HG03442 (cell line): ENCODE measurements around the gene VAMP7.
"Not testable (repeated sequence)": the region's sequence is repeated elsewhere in the genome, so short reads cannot be mapped to it uniquely, and the experiment has no call there.

ENCODE experiments used
- ATAC-seq: cut with Tn5 transposase; IDR thresholded peaks from one replicate; pipeline ENCODE4 v1.9.1; 2021; ENCODE audit warnings: mild to moderate bottlenecking, moderate library complexity; ENCODE audit not compliant: unreplicated experiment

Gene VAMP7

DNA sequence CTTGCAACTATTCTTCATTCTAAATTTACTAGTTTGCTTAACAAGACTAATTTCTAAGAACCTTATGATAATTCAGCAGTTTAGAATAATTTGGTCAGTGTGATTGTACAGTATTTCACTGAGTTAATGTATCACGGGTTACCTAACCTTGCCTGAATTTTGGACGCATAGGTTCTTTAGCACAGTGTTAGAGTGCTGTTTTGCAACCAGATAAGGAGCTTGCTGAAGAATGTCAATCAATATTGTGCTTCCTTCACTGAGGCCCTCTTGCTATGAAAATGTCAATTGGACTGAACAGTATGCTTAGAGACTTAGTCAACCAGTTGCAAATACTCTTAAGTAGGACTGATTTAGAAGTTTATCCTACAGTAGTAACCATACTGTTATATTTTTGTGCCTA lies 19.6 kb downstream of the VAMP7 start:
- ATAC-seq: no peak

DNA sequence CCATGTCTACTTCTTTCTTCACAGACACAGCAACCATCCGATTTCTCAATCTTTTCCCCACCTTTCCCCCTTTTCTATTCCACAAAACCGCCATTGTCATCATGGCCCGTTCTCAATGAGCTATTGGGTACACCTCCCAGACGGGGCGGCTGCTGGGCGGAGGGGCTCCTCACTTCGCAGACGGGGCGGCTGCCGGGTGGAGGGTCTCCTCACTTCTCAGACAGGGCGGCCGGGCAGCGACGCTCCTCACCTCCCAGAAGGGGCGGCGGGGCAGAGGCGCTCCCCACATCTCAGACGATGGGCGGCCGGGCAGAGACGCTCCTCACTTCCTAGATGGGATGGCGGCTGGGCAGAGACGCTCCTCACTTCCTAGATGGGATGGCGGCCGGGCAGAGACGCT lies 26.5 kb downstream of the VAMP7 start:
- ATAC-seq: not testable (repeated sequence)

DNA sequence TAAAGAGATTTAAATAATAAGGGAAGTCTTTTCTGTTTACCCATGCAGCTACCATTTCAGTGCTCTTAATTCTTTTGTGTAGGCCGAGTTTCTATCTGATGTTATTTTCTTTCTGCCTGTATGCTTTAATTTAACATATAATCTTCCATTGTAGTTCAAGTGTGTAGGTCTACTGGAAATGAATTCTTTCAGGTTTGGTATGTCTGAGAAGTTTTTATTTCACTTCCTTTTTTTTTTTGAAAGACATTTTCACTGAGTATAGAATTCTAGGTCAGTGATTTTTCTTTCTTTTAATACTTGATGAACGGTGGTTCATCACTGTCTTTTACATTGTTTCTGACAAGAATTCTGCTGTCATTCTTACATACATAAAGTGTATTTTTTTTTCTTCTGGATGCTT lies 42.1 kb downstream of the VAMP7 start:
- ATAC-seq: no peak

DNA sequence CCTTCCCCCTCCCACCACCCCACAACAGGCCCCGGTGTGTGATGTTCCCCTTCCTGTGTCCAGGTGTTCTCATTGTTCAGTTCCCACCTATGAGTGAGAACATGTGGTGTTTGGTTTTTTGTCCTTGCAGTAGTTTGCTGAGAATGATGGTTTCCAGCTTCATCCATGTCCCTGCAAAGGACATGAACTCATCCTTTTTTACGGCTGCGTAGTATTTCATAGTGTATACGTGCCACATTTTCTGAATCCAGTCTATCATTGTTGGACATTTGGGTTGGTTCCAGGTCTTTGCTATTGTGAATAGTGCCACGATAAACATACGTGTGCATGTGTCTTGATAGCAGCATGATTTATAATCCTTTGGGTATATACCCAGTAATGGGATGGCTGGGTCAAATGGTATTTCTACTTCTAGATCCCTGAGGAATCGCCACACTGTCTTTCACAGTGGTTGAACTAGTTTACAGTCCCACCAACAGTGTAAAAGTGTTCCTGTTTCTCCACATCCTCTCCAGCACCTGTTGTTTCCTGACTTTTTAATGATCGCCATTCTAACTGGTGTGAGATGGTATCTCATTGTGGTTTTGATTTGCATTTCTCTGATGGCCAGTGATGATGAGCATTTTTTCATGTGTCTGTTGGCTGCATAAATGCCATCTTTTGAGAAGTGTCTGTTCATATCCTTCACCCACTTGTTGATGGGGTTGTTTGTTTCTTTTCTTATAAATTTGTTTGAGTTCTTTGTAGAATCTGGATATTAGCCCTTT lies 49.9 kb downstream of the VAMP7 start:
- not testable (repeated sequence) for ATAC-seq

DNA sequence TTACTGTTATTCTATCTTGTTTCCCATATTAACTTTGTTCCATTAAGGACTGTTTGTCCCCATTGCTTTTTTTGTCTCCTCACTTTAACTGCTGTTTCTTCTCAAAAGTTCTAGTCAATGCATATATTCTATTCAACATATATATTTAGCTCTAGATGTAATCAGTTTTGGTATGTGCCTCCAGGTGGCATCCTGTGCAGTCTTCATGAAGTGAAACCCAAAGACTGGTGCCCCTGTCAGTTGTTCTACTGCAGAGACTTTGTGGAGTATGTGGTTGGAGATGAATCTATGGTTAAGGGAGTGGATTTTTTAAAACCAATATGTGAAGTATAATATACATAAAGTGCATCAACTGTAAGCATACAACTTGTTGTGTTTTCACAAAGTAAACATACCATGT lies 57.0 kb downstream of the VAMP7 start:
- ATAC-seq: no peak

DNA sequence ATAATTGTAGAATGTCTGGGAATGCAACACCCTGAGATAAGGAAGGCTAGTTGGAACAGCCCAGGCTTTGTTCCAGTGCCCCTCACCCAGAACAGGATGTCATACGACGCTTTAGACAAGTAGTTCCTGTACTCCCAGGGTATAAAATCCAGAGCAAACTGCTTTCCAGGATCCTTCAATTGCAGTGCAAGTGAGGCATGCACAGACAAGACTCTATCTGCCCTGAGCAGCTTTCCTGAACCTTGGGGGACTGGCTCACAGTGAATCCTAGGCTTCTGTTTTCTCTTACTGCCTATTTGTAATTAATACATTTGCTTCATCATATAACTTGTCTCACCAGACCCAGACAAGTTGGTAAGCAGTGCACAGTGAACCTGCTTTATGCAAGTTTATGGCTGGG lies 68.0 kb downstream of the VAMP7 start:
- ATAC-seq: no peak

DNA sequence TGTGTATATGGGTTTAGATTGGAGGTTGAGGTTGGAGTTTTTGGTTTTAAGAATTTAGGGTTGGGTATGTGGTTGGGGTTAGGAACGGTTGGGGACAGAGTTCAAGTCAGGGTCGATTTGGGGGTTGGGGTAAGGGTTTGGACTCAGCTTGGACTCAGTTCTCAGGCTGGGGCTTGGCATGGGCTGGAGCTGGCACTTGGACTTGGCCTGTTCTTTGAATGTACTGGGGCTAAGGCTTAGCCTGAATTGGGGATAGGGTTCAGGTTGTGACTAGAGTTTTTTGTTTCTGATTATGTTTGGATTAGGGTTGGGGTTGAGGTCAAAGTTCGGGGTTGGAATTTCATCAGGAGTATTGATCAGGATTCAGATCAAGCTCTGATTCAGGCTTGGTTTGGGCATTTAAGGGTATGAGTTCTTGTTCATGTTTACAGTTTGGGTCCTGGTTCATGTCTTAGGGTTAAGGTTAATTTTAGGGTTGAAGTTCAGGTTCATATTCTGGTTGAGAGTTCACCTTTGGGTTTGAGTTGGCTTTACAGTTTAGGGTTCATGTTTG lies 70.2 kb downstream of the VAMP7 start:
- ATAC-seq: no peak

DNA sequence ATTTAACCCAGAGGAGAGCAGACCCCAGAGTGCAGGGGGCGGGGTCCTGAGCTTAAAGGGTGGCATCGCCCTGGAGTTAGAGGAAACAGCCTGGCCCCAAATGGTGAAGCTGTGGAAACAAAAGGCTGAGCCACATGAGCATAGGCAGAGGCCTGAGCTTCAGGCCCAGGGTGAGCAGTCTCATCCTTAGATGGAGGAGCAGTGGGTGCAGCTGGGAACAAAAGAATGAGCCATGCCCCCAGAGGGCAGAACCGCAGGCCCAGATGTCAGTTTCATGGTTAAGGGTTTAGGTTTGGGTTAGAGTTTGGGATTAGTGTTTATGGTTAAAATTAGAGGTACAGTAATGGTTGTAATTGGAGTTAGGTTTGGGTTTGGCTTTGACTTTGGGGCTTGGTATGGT lies 71.9 kb downstream of the VAMP7 start:
- no peak for ATAC-seq

DNA sequence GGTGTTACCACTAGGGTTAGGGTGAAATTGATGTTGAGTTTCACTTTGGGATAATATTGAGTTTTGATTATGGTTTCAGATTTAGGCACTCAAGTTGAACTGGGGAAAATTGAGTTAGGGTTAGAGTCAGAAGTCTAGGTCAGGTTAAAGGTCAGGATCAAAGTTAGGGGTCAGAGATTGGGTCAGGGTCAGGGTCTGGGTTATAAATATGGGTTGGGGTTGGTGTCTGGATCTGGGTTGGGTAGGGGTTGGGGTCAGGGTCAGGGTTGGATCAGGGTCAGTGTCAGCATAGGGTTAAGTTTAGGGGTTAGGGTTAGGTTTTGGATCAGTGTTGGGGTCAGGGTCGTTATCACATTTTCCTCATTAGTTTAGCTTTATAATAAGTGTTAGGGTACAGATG lies 73.6 kb downstream of the VAMP7 start:
- no peak for ATAC-seq

DNA sequence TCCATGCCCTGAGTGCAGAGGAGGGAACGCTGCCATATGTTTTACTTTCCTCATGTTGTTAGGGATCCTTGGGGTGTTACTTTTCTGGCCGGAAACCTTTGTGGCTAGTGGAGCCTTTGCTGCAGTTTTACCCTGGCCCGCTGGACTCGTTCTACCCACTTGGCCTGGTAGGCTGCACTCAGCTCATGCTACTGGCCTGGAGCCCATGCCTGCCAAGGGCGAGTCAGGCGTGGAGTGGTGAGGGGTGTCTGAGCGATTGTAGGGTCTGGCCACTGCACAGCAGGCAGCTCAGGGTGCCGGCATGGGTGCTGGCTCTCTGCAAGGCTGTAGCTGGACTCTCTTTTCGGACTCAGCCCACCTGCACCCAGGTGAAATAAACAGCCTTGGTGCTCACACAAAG lies 75.0 kb downstream of the VAMP7 start:
- ATAC-seq: no peak

DNA sequence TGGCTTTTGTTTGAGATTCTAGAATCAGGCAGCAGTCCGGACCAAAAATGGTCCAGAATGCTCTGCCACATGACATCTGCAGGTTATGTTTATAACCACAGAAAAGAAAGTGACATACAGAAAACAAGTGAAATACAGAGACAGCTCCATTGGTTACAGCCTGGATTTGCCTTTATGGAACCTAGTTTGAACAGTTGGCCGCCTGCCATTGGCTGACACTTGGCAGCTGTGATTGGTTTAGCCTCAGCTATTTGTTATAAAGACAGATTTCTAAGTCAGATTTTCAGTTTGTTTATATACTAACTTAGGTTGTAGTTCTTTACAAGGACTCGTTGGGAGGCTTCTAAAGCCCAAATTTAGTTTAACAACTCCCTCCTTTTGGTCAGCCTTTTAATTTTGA lies 75.5 kb downstream of the VAMP7 start:
- ATAC-seq: no peak

DNA sequence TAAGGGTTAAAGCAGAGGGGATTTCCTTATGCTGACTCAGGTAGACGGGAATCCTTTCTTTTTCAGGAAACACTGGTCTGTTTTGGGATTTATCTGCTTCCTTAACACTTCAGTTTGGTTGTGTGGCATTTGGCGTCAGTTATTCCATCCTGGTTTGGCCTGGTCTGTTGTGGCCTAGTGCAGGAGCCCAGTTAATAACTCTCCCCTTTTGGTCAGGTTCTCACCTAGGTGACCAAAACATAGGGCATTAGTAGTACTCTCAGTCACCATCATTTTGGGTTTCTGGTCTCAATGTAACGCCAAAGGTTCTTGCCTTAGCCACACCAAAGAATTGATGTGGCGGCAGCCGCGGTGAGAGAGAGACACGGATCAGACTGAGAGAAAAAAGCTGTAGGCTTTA lies 76.7 kb downstream of the VAMP7 start:
- ATAC-seq: no peak

DNA sequence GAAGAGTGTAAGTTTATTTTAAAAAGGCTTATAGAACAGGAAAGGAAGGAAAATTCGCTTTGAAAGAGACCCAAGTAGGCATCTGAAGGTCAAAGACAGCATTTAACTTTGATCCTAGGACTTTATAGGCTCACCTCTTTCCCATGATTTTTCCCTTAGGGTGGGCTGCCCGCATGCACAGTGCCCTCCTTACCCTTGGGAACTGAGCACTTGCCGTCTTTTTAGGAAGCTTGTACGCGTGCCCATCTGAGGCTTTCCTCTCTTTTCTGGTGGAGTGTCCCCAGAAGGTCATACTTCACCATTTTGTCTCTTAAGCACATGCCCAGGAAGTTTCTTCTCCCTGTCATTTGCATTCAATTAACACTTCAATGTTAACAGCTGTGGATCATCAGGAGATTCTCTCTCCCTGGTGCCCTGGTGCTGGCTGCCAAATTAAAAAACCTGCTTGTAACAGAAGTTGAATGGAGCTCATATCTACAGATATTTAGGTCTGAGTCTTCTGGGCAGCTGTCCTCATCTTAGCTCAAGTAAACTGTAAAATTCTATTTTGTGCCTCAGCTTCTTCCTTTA lies 78.0 kb downstream of the VAMP7 start:
- no peak for ATAC-seq

DNA sequence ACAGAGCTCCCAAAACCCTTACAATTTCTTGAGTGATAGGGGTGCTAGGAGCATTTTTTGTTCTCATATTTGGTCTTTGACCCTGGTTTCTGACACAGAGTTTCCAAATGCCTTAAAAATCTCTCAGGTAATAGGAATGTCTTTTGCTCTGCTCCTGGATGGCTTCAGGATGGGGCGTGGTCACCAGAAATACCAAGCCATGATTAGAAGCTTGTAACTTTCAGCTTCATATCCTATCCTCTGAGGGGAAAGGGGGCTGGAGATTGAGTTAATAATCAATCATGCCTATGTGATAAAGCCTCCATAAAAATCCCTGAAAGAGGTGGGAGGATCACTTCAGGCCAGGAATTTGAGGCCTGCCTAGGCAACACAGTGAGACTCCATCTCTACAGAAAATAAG lies 81.8 kb downstream of the VAMP7 start:
- no peak for ATAC-seq

DNA sequence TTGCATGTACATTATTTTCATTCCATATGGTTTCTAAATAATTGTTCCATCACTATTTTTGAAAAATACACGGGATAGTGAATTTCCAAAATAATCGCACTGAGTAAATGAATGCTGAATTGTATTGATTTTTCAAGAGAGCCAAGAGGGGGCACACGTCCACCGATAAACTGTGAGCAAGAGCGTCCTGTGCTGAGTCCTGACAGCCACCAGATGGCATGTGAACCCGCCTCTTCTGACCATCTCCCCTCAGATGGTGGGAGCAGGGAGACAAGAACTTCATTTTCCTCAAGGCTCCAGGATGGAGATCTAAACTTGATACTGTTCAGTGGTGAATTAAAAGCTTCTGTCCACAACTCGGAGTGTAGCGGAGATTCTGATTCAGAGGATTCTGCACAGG lies 85.7 kb downstream of the VAMP7 start:
- ATAC-seq: no peak

DNA sequence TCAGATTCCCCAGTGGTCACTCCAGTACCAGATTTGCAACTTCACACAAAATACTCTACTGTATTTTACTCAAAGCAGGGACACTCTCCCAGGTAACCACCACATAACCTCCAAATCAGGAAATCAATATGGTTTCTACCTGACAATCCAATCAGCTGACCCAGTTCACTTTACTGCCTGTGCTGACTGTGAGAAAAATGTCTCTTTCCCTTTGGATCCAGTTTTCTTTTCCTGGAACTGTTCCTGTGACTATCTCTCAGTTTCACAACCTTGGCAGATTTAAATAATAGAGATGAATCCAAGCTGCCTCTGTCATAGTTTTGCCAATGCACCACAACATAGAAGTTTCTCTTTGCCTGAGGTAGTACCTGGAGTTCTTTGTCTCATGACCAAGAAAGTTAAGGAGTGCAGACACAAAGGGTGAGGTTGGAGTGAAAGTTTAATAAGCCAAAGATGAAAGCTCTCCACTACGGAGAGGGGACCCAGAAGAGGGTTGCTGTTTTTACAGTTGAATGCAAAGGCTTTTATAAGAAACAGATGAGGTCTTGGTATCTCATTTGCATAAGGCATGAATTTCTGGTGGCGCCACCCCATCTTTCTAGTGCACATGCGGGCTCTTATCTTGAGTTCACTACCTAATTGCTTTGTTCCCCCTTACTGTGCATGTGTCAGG lies 86.6 kb downstream of the VAMP7 start:
- ATAC-seq: no peak

DNA sequence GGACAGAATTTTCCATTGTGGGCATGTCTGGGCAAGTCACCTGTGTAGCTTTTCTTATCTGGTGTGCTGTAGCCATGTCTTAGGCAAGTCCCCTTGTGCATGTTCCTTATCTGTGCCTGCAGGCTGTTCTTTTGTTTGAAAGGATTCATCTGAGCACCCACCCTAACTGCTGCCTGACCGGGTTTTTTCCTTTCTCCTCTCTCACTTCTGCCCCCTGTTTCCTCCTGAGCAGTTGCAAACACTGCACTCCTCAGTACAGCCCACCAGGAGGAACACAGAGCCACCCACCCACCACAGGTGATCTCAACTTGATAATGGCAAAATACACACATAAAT lies 87.1 kb downstream of the VAMP7 start:
- ATAC-seq: no peak

DNA sequence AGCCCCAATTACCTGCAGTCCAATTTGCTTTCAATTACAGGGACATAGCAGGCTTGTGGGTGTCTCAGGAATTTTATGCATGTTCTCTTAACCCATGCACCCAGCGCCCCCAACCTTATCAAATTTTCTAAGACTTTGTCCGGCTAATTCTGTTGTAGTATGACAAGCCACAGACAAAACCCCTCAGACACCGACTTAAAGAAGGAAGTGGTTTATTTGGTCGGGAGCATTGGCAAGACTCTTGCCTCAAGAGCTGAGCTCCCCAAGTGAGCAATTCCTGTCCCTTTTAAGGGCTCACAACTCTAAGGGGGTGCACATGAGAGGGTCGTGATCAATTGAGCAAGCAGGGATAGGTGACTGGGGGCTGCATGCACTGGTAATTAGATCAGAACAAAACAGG lies 87.6 kb downstream of the VAMP7 start:
- no peak for ATAC-seq

DNA sequence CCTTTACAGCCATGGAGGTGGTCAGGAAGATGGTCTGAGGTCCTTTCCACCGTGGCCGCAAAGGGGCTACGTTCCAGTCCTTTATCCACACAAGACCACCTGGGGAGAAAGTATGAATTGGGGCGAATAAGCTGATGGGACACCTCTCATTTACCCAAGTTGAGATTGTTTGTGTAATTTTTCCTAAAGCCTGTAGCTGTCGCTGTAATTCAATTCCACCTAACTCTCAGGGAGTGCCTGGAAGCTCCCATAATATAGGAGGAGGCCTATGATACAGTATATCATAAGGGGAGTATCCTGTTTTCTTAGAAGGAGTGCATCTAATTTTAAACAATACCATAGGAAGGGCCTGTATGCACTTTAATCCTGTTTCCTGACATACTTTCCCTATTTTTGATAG lies 90.5 kb downstream of the VAMP7 start:
- ATAC-seq: not testable (repeated sequence)

DNA sequence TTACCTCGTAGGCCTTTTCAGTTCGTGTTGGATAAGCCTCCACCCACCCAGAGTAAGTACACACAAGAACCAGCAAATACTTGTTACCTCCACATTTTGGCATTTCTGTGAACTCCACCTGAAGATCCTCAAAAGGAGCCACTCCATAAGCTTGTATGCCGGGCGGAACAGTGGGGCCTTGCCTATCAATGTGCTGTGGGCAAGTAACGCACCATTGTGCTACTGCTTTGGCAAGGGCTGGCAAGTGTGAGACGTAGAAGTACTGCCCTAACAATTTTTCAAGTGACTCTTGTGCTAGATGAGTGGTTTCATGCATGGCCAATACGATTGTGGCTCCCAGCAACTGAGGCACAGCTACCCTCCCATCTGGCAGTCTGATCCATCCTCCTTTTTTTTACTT lies 91.1 kb downstream of the VAMP7 start:
- ATAC-seq: not testable (repeated sequence)

DNA sequence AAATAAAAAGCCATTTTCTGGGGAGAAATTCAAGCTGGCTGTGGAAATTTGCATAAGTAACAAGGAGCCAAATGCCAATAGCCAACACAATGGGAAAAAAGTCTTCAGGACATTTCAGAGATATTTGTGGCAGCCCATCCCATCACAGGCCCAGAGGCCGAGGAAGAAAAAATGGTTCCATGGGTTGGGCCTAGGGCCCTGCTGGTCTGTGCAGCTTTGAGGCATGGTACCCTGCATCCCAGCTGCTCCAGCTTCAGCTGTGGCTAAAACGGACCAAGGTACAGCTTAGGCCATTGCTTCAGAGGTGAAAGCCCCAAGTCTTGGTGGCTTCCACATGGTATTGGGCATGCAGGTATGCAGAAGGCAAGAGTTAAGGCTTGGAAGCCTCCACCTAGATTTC lies 102.2 kb downstream of the VAMP7 start:
- no peak for ATAC-seq

DNA sequence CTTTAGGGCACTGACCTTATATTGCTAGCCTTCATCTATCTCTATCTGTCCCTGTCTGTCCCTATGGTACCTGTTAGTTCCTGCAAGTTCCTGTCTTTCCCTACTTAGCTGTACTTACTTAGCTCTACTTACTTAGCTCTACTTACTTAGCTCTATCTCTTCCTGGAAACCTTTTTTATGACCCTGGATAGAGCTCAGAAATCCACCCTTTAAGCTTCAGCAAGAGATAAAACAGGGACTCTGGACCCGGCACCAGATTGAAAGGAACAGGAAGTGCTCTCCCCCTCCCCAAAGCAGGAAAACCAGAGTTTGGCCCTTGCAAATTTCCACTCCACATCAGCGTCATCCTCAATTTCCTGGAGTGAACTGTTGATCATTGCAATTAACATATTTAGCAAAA lies 104.1 kb downstream of the VAMP7 start:
- ATAC-seq: no peak
